HG03460 (cell line): ENCODE results near the gene PITPNM3.
A peak's percentile ranks its signal among the peaks of the same experiment; 100 is the strongest.

Experiments
- ATAC-seq: cut with Tn5 transposase; IDR thresholded peaks from one replicate; pipeline ENCODE4 v1.9.1; 2021; ENCODE audit not compliant: unreplicated experiment

Gene PITPNM3

DNA sequence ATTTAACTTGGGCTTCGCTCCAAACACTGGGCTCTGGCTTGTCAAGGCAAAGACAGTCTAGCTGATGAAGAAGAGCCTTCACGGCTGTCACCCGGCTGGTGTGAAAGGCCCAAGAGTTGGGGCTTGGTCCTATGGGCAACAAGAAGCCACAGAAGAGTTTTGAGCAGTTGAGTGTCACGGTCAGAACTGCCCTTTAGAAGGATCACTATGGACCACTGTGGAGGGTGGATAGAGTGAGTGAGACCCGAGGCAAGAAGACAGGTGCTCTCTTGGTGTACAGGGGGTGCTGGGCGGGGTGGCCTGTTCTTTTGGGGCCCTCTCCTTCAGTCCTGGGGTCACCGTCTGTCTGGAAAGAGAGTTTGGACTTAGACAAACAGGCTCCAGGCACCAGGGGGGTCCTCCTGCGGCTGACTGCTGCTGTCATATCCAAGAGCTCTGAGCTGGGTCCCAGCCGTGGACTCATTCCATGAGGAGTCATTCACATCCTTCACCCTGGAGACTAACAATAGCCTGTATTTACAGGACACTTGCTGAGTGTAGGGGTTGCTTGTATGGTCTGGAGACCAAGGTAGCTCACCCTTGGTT is 109.7 kb downstream of the PITPNM3 start:
- no peak for ATAC-seq

DNA sequence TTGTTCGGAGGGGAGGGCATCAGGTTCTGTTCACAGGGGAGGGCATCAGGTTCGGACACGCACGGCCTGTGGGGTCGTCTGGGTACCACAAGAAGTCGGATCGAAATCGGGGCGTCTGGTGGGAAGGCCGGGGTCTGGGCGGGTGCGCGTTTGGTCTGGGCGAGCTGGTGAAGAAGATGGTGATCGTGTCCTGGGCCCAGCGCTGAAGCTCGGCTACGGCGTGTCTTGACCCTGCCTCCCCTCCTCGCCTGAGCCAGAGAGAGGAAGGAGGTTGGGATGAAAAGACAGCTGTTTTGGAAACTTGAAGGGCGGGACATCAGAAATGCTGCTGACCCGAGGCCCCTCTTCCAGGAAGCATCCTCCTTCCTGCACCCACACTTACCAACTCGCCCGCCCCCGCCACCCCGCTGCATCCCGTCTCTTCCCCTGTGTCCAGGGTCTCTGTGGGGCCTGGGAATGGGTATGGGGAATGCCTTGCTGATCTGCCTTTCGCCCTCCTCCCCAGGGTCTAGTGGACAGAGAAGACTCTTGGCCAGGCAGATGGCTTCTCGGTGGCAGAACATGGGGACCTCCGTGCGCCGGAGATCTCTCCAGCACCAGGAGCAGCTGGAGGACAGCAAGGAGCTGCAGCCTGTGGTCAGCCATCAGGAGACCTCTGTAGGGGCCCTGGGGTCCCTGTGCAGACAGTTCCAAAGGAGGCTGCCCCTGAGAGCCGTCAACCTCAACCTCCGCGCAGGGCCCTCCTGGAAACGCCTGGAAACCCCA is 111.6 kb downstream of the PITPNM3 start:
- ATAC-seq: no peak

DNA sequence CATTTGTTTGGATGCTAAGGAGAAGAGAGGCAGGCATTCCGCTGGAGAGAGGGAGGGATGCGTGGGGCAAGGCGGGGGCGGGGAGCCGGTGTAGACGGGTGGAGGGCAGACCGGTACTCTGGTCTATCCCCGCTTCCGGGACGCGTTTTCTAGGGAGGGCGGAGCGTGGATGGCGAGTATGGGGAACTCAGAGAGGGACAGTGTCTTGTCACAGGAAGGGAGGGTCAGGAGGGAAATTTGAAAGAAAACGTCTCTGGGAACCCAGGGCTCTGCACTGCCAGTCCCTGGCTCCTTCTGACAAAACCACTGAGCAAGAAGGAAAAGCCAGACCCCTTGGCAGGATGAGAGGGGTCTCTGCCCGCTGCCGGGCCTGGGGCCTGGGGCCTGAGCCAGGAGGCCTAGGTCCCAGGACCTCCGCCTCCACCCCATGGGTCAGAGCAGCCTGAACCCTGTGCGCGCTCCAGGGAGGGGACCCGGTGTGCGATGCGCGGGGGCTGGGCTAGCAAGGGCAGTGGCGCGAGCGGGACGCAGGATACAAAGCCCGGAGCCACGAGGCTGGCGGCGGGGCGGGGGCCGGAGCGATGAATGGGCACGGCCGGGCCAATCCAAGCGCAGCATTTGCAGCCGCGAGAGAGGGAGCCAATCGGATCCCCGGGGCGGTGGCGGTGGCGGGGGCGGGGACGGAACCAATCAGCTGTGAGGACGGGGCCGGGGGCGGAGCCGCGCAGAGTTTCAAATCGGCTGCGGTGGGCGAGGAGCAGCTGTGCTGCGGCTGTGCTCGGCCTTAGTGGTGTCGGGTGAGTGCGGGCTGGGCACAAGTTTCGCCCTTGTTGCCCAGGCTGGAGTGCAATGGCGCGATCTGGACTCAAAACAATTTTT is 112.4 kb downstream of the PITPNM3 start, which contains the start of gene PIMREG:
Gene PIMREG (plus strand): TSS at position 764 of the 879 bp plus-strand sequence. CDS start 656 bp downstream, outside the sequence.
- ATAC-seq: peak; percentile 85

DNA sequence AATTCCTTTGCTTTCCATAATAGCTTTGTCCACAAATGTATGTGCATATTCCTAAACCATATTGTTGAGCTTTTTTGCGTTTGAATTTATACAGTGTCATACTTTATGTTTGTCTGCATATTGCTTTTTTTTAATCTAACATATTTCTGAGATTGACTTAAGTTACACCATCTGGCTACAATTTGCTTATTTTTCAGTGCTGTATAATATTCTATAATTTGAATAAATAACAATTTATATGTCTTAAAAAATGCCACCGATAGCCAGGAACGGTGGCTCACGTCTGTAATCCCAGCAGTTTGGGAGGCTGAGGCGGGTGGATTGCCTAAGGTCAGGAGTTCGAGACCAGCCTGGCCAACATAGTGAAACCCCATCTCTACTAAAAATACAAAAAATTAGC is 113.6 kb downstream of the PITPNM3 start:
- ATAC-seq: no peak

DNA sequence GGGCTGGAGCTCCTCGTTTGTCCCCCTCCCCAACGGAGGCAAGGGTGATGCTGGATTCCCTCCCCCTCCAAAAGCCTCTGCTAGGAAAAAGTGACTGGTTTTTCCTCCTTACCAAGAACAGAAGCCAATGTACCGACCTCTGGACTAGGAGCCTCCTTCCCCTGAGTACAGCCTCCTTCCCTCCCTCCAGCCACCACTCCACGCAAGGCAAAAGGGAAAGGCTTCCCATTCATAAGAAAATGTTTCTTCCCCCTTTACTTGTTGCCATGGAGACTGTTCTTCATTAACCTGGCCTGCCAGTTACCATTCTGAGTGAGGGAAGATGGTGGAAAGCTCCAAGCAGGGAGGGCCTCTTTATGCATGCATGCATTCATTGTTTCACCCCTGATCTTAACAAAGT is 116.4 kb downstream of the PITPNM3 start:
- no peak for ATAC-seq

DNA sequence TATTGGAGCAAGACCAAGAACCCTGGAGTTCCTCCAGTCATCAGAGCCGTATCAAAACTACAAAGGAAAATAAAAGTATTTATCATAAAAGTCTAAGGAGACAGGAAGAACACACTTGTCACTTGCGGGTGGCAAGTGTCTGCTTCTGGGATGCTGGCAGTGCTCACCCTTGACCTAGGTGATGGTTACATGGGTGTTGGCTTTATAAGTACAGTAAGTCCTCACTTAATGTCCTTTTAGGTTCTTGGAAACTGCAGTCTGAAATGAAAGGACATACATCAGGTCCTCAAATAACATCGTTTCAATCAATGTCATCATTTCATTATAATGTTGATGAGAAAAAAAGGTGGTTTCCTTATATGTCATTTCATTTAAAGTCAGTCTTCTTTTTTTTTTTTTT is 118.4 kb downstream of the PITPNM3 start:
- ATAC-seq: no peak

DNA sequence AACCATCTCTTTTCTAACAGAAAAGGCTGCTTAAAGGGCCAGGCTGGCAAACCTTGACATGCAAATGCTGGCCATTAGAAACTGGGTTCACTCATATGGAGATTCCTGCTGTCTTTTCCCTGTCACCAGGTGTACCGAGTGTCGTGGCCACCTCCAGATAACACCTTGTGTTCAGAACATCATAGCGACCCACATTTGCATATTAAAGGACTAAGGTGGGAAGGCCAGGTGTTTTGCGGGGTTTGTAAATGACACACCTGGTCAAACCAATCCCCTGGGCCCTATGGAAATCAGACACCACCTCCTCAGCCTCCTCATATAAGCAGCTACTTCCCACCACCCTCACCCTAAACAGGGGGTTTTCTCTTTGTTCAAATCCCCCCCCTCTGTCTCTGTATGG is 118.9 kb downstream of the PITPNM3 start:
- no peak for ATAC-seq

DNA sequence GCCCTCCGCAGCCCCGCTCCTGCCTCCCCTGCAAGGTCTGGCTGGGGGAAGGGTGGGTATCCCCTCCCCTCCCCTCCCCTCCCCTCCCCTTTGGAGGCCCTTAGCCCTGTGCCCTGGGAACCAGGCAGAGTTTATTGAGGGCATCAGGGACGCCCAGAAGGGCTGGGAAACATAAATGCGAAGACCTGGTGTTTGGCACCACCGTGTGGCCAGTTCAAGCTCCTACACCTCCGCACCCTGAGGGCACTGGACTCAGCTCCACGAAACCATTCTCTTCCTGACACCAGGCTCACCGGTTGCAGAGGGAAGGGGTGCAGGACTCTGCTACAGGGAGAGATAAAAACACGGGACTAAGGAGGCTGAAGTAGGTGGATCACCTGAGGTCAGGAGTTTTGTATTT is 120.4 kb downstream of the PITPNM3 start:
- ATAC-seq: no peak

DNA sequence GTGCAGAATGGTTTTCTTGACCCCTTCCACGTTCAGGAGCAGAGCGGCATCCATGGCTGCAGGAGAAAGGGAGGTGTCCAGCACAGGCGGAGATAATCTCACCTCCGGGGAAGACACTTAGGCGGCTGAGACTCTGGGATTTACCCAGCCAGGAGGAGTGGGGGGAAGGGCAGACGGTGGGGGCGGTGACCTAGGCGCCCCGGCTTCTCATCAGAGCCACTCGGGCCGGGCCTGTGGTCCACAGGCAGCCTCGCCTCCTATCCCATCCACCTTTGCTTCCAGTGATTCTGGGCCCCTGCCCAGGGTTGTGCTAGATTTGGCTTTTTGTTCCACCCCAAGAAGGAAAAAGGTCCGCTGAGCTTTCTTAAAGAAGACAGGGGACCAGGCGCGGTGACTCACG is 121.3 kb downstream of the PITPNM3 start, which contains the start of gene AIPL1:
Gene AIPL1 (minus strand): TSS at position 71 of the 400 bp plus-strand sequence. CDS start 17 bp downstream, at position 54.
- no peak for ATAC-seq

DNA sequence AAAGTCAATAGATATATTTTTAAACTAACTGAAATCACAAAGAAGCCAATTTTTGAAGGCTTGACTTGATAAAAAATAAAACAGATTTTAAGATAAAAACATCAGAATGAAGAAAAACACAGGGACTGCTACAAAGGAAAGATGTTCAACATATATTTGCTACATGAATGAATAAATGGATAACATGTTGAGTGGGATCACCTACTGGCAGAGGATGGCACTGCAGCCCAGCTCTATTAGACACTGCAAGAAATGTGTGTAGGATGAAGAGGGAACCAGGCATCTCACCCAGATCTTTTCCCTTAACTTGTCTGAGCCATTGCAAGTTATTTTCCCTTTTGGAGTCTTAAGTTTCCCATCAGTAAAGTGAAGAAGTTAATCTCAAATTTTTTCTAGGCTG is 125.6 kb downstream of the PITPNM3 start:
- no peak for ATAC-seq

DNA sequence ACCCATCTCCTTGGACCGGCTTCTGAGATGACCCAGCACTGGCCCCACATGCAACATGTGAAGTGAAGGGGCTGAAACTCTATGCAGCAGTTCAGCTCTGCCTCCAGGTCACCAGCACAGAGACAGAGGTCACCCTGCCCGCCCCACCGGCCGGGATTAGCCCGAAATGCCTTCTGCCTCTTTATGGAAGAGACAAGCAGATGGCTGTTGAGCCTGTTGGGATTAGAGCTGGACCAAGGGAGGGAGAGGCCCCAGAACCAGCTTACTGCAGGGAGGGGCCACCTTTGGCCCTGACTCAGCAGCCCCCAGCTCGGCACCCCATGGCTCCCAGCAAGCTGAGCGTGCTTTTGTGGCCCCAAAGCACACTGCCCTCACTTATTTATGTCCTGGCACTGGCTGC is 127.1 kb downstream of the PITPNM3 start:
- no peak for ATAC-seq

DNA sequence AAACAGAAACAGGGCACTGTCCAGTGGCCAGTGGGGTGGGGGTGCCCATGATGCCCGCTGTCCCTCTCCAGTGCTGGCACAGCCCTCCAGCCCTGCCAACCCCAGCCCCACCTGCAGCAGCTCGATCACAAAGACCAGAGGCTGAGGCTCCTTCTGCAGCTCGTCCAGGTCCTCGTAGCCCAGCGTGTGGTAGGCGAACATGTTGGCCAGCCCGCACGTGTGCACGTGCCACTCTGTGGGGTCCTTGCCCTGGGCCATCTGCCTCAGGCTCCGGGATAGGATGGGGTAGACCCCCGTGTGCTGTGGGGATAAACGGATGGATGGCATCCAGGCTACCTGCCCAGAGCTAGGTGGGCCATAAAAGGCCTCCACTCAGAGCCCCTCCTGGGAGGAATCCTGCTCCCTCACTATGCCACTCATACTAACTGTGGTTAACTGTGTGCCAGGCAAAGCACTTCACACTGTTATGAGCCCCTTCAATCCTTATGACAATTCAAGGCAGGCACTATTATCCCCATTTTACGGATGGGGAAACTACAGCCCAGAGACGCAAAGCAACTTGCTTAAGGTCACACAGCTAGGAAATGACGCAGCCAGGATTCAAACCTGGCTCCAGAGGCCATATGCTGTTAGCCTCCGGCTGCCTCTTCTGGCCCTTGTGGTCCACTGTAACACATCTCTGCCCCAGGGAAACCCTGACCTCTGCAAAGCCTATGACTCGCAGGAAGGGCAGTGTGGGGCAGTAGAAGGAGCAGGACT is 128.0 kb downstream of the PITPNM3 start:
- no peak for ATAC-seq

DNA sequence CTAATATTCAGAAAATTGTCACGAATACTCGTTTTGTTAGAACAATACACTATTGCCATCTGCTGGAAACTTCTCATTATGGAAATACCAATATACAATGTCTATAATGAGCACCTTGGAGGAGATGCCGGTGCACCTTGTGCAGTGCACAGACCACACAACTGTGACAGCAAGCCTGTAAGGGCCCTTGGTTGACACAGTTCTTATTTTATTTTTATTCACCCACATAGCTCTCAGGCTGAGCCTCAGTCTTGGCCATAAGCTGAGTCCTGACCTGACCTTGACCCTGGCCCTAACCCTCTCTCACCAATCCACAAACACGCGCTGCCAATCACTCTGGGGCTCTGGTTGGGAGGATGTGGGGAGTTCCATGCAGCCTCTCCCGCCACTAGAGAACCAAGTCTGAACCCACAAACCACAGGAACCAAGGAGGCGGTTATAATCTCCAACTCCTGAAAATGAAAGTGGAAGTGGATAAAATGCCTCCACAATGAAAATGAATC is 129.0 kb downstream of the PITPNM3 start:
- no peak for ATAC-seq

DNA sequence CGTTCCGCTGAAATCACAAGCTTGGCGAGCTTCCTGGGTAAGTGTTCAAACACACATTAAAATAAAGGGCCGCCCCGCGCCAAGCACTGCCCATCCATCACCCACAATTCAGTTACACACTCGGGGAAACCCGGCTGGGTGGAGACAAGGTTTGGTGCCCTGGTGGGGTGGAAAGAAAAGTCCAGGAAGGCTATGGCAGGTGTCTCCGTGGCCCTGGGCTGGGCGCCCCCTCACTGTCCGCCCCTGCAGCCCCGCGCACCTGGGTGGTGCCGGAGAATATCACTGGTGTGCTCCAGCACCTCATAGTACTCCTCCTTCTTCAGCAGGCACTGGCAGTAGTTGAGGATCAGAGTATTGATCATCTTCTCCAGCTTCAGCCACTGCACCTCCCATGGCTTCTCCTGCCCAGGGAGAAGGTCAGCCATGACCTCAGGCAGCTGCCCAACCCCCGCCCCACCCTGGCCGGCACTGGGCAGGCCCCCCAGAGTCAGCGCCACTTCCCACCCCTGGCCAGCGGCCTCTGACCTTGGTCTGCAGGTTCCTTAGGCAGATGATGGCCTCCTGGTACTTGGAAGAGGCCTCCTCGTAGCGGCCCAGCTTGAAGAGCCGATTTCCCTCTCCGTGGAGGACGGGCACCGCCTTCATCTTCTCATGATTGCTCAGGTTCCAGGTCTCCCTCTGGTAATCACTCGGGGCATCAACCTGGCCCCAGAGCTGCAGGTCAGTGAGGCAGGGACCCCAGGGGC is 129.8 kb downstream of the PITPNM3 start:
- no peak for ATAC-seq

DNA sequence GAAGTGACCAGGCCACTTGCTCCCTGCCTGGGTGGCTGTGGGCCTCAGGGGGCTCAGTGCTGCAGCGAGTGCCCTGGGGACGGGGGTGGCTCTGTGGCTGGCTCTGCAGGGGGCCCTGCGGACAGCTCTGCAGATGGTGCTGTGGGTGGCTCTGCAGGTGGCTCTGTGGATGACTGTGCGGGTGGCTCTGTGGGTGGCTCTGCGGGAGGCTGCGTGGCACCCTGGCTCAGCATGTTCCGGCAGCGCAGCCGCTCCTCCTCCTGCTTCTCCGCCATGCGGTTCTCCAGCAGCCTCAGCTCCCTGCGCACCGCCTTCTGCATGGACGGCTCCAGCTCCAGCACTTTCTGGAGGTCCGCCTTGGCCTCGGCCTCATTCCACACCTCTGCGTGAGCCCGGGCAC is 130.9 kb downstream of the PITPNM3 start:
- ATAC-seq: no peak

DNA sequence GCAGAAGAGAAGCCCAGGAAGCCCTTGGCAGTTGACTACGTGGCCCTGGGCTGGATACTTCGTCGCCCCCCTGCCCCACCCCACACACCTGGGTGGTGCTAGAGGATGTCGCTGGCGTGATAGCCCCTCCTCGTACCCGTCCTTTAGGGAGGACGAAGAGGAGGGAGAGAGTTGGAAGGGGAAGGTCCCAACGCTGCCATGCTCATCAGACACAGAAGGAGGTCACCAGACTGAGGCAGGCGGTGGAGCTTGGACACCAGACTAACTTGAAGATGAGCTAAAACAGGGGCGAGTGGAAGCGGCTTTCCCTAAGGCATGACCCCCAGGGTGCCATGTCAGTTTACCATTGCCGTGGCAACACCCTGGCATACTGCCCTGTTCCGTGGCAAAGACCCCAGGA is 132.4 kb downstream of the PITPNM3 start:
- ATAC-seq: no peak

DNA sequence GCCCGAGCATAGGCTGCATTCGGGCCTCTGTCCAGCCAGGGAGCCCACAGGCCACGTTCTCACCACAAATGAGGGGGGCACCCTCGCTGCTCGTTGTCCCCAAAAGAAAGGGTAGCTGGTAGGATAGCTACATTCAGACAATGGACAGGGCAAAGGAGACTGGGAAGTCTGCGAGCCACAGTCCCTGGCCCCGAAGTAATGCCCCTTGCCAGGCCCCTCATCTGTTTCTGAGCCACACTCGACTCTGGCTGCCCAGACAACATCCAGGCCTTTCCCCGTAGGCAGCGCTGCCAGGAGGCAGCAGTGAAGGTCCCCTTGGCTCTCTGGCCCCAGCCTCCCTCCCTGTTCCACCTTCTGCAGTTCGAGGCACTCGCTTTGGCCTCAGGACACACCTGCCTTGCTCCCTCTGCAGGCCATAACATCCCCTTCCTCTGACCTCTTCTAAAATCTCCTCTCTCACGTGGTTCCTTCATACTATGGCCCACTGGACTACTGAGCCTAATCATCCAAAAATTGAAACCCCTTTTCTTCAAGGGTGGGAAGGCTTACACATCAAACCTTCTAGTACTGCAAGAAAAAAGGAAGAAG is 133.6 kb downstream of the PITPNM3 start:
- ATAC-seq: no peak

DNA sequence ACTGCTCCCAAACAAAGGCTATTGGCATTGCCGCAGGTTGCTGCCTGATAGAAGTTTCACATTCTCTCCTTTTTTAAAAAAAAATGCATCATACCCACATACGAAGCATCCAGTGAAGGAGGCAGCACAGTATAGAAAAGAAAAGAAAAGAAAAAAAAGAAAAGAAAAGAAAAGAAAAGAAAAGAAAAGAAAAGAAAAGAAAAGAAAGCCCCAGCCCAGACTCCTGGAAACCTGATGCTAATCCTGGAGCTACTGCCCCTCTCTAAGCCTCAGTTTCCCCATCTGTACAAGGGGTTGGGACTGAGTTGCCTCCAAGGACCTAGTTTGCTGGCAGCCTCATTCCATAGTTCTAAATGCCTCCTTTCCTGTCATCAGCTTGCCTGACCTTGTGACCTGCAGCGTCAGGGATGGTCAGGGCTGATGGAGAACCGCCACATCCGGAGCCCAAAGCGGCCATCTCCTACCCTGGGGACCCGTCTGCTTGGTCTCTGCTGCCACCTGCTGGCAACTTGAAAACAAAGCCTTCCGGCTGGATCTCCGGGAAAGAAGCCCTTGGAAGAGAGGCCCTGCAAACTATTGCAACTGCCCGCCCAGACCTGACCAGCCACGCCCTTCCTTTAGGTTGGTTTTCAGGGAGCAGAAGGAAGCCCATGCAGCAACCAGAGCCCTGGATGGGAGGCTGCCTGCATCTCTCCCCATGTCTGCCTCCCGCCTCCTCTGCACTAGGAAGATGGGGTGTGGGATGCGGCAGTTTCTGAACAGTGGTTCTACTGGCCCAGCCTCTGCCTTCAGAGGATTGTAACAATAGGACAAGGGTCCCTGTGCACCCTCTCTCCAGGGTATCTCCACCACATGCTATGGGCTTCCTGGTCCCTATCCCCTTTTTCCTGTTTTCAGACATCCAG is 134.4 kb downstream of the PITPNM3 start:
- no peak for ATAC-seq
